ENCODE data around the gene CCDC184. TPM values are rescaled to one million over a fixed set of nuclear protein-coding genes. Genes with fewer than 3 reads are reported as not detected.

The CCDC184 gene
- total and polyA plus RNA-seq, 2 of the 13 experiments (the other 11 are each of a cell fraction or from before 2014, with no cell fraction given) = not detected

- H3K9ac ChIP-seq (ENCODE audit: insufficient read depth, low read depth, low read length) = no peak overlapping the region
- in situ Hi-C loops (cut with HindIII; ENCODE audit: extremely low pct_ligation_motif_present, low pct_unique_long_range_greater_than_20kb) = no loop called here
- no peak overlapping the region for H3K4me3 ChIP-seq (replicated peaks in 1 of 3; ENCODE audit: insufficient read depth in 1 of 3, low read depth in 2 of 3, low read length in 3 of 3)
- H2AFZ ChIP-seq (ENCODE audit: low read length) = no peak overlapping the region
- BruUV-seq (replicated peaks) = no TSS peak
- WGBS (ENCODE audit: low lambda C conversion rate) = 57% methylated on average over 3 of the region's 3 CpGs
- no peak overlapping the region for H3K4me2 ChIP-seq (ENCODE audit: low read depth, low read length)
- H3K27me3 ChIP-seq (ENCODE audit: control insufficient read depth in 1 of 2, insufficient read depth in 2 of 2, low read length in 2 of 2) = peaks cover 0 to 14% of the 10 kb centered on the region in 2 experiments; a peak in 3 of 5 replicates
- H3K36me3 ChIP-seq (replicated peaks in 1 of 2; ENCODE audit: control insufficient read depth in 1 of 2, insufficient read depth in 2 of 2, low read length in 2 of 2) = no peaks in the 10 kb centered on the region
- CTCF ChIA-PET (ENCODE audit: low intra/inter-chr PET ratio, low total read pairs) = no interaction called here
- TF ChIP-seq KAT7 (CRISPR knock-in tag; IDR thresholded peaks at IDR 0.05; ENCODE audit: borderline replicate concordance) (no peak), RFX3 (CRISPR knock-in tag; IDR thresholded peaks at IDR 0.05) (no peak), ZBTB49 (CRISPR knock-in tag; IDR thresholded peaks at IDR 0.05; ENCODE audit: borderline replicate concordance) (no peak), PRPF4 (IDR thresholded peaks at IDR 0.05; ENCODE audit: low read depth, low read length, poor library complexity, severe bottlenecking) (no peak)
- no peak for FAIRE-seq
- no peaks in the 10 kb centered on the region for H3K4me1 ChIP-seq (ENCODE audit: insufficient read depth, low read length)
- H3K27ac ChIP-seq (ENCODE audit: extremely low read length, insufficient read depth, low read length) = no peak overlapping the region
- no peak for ATAC-seq
- no peaks in the 10 kb centered on the region for H3K9me3 ChIP-seq (ENCODE audit: low read length)
- POLR2A ChIA-PET = no interaction called here
- H3K79me2 ChIP-seq (ENCODE audit: insufficient read depth, low read length) = no peaks in the 10 kb centered on the region
- H4K20me1 ChIP-seq (ENCODE audit: insufficient read depth, low read length) = no peaks in the 10 kb centered on the region
- no peak for DNase-seq (ENCODE audit: low spot score)
- intact Hi-C loops (cut with micrococcal nuclease; ENCODE audit: unreplicated experiment) = no loop called here
Measured at GRCh38 chr12:48175613-48176416, 7.6 kb upstream of the CCDC184 start.

- no TSS peak for BruUV-seq (replicated peaks)
- intact Hi-C loops (cut with micrococcal nuclease; ENCODE audit: unreplicated experiment) (no loop called here), in situ Hi-C loops (cut with HindIII; ENCODE audit: extremely low pct_ligation_motif_present, low pct_unique_long_range_greater_than_20kb) (no loop called here)
- no peak overlapping the region for H3K27ac ChIP-seq (ENCODE audit: extremely low read length, insufficient read depth, low read length)
- no peak overlapping the region for H3K9ac ChIP-seq (ENCODE audit: insufficient read depth, low read depth, low read length)
- H3K36me3 ChIP-seq (replicated peaks in 1 of 2; ENCODE audit: control insufficient read depth in 1 of 2, insufficient read depth in 2 of 2, low read length in 2 of 2) = no peaks in the 10 kb centered on the region
- H2AFZ ChIP-seq (ENCODE audit: low read length) = no peak overlapping the region
- H3K4me2 ChIP-seq (ENCODE audit: low read depth, low read length) = no peak overlapping the region
- ATAC-seq = no peak
- H3K4me3 ChIP-seq (replicated peaks in 1 of 3; ENCODE audit: insufficient read depth in 1 of 3, low read depth in 2 of 3, low read length in 3 of 3) = no peak overlapping the region
- POLR2A ChIA-PET = no interaction called here
- no peak for FAIRE-seq
- H3K27me3 ChIP-seq (ENCODE audit: control insufficient read depth in 1 of 2, insufficient read depth in 2 of 2, low read length in 2 of 2) = peaks cover 0 to 20% of the 10 kb centered on the region in 2 experiments; a peak in 3 of 5 replicates
- no peaks in the 10 kb centered on the region for H3K4me1 ChIP-seq (ENCODE audit: insufficient read depth, low read length)
- no peaks in the 10 kb centered on the region for H3K9me3 ChIP-seq (ENCODE audit: low read length)
- no peaks in the 10 kb centered on the region for H3K79me2 ChIP-seq (ENCODE audit: insufficient read depth, low read length)
- DNase-seq (ENCODE audit: low spot score) = no peak
- CTCF ChIA-PET (ENCODE audit: low intra/inter-chr PET ratio, low total read pairs) = no interaction called here
- no peaks in the 10 kb centered on the region for H4K20me1 ChIP-seq (ENCODE audit: insufficient read depth, low read length)
- no peak for TF ChIP-seq LBX2 (CRISPR knock-in tag; IDR thresholded peaks at IDR 0.05; ENCODE audit: borderline replicate concordance)
- no peak for TF ChIP-seq ZBTB38 (CRISPR knock-in tag; IDR thresholded peaks at IDR 0.05)
- TF ChIP-seq PHF5A (CRISPR knock-in tag; IDR thresholded peaks at IDR 0.05; ENCODE audit: low read depth, unreplicated experiment) = no peak
- TF ChIP-seq ZFP82 (CRISPR knock-in tag; IDR thresholded peaks at IDR 0.05; ENCODE audit: borderline replicate concordance) = no peak
- TF ChIP-seq HNRNPK (IDR thresholded peaks at IDR 0.05; ENCODE audit: low read depth, low read length, poor library complexity, severe bottlenecking) = no peak
- TF ChIP-seq HNRNPLL (IDR thresholded peaks at IDR 0.05; ENCODE audit: low read depth, low read length, poor library complexity, severe bottlenecking) = no peak
Measured at GRCh38 chr12:48176417-48176751, 7.1 kb upstream of the CCDC184 start.
